ENCODE results near the gene DHX34. TPM values are rescaled to one million over a fixed set of nuclear protein-coding genes. Genes with fewer than 3 reads are reported as not detected.

DHX34 gene
- total and polyA plus RNA-seq, 9 of the 15 experiments (the other 6 are each of a cell fraction or from before 2014, with no cell fraction given) = 0.36 to 42.0 (median 15.0) TPM

GRCh38 chr19:47348819-47349795, at the start of gene DHX34 (continued):
- TF ChIP-seq THAP12 (CRISPR knock-in tag; IDR thresholded peaks at IDR 0.05) (peak; percentile 88), MTA1 (IDR thresholded peaks at IDR 0.05; ENCODE audit: borderline replicate concordance) (0 out of 2 replicates have a peak, but pooled peaks have one; percentile 37), ZNF444 (CRISPR knock-in tag; IDR thresholded peaks at IDR 0.05) (no peak), HBP1 (CRISPR knock-in tag; IDR thresholded peaks at IDR 0.05) (peak; percentile 49; the same call in 1 of the 2 replicates), ZNF780A (CRISPR knock-in tag; IDR thresholded peaks at IDR 0.05) (no peak), TCF3 (CRISPR knock-in tag; IDR thresholded peaks at IDR 0.05) (no peak), ZNF384 (IDR thresholded peaks at IDR 0.05; ENCODE audit: low read depth, low read length) (peak; percentile 90), PRDM10 (IDR thresholded peaks at IDR 0.05; ENCODE audit: partially characterized antibody) (peak; percentile 63), USF2 (CRISPR knock-in tag; IDR thresholded peaks at IDR 0.05) (peak; percentile 66; the same call in 1 of the 2 replicates), ETV1 (tag; conservative IDR thresholded peaks at IDR 0.05; ENCODE audit: low read depth) (peak; percentile 88), SAFB2 (IDR thresholded peaks at IDR 0.05; ENCODE audit: borderline replicate concordance, low read depth, low read length, severe bottlenecking) (no peak), GABPA (tag; conservative IDR thresholded peaks at IDR 0.05; ENCODE audit: low read depth) (peak; percentile 90), MAX (CRISPR knock-in tag; IDR thresholded peaks at IDR 0.05) (peak; percentile 93), NFYB (IDR thresholded peaks at IDR 0.05; ENCODE audit: extremely low read depth, insufficient read length) (peak; percentile 87), ZKSCAN8 (CRISPR knock-in tag; IDR thresholded peaks at IDR 0.05) (no peak), HDAC1 (IDR thresholded peaks at IDR 0.05) (peak; percentile 22 to 98; a peak in 2 of 4 replicates), CBFA2T3 (IDR thresholded peaks at IDR 0.05) (0 out of 2 replicates have a peak, but pooled peaks have one; percentile 17)
